GM21528 (cell line): ENCODE data around the gene IGDCC3.

Experiments used
- ATAC-seq: cut with Tn5 transposase; IDR thresholded peaks from one replicate; pipeline ENCODE4 v1.9.1; 2021; ENCODE audit warnings: mild to moderate bottlenecking, moderate library complexity; ENCODE audit not compliant: unreplicated experiment, low FRiP score

IGDCC3 gene

GRCh38 chr15:65330934-65331645 lies 46.7 kb downstream of the IGDCC3 start:
- no peak for ATAC-seq

- no peak for ATAC-seq
Observed at GRCh38 chr15:65329984-65330735, 47.6 kb downstream of the IGDCC3 start.

GRCh38 chr15:65329288-65329983 lies 48.4 kb downstream of the IGDCC3 start:
- no peak for ATAC-seq

DNA sequence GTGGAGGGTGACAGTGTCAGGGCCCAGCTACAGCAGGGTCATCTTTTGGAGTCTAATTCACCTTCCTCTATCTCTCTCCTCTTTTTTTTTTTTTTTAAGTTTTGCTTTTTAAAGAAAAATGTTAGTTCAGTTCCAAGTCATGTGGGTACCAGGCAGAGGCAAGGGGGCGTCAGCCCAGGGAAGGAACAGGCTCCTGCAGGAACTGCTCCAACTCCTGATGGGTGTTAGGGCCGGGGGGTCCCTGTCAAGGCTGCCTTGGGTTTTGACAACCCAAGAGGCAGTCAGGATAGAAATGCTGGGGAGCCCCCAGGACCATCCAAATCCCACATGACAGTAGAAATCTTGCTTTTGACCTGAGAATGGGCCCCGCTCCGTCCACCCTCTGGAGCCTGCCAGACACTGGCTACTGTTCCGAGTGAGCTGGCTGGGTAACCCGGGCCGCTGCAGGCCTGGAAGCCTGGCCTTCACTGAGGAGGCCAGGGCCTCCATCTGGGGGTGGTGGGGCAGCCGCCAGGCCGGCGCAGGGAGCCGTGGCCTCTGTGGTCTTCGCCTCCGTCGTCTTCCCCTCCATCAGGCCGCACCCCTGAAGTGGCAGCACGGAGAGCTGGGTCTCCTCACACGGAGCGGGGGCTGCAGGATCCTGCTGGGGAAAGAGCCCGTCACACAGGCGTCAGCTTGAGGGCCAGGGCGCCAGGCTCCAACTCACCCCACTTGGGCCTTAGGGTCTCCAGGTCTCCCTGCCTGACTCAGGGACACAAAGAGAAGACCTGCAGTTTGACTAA lies 49.1 kb downstream of the IGDCC3 start:
- no peak for ATAC-seq

DNA sequence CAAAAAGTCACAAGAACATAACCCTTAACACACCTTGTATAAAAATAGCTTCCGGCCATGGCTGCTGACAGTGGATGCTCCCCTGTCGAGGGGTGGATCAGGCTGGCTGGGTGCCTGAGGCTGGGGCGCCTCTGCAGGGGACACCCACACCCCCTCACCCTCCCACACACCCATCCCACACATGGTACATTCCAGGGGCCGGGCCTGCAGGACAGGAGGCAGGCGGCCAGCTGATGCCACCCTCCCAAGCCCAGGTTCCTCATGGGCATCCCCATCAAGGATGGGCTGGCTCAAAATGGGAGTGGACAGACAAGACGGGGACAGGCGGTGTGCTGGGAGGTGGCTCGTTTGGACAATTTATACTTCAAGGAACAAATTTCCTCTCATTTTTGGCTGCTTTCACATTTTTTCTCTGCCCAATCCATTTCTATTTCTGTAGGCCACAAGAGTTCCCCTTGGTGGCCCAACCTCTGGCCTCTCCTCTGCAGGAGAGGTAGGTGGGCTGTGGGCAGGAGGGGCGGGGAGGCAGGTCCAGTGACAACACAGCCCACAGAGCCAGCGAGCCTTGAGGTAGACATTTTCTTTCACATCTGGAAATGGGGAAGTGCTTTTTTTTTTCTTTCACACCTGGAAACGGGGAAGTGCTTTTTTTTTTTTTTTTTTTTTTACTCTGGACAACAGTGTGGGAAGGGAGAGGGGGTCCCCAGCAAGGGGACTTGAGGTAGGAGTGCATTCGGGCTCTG lies 50.0 kb downstream of the IGDCC3 start:
- ATAC-seq, result no peak

GRCh38 chr15:65326818-65327217 lies 51.0 kb downstream of the IGDCC3 start:
- ATAC-seq, result no peak

DNA sequence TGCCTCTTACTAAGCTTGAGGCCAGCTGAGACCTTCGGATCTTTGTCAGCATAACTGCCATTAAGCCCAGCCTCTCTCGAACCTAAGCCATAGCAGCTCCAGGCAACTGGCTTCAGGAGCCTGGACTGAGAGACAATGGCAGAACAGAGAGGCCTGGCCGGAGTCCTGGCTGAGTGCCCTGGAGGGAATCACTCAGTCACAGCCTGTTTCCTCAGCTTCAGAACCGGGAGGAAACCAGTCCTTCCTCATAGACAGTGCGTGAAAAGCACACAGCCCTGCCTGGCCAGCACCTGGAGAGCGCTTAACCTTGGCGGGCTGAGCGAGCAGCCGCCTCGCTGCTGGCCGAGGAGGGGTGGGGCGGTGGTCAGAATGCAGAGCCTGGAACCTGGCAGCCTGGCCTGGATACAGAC lies 51.7 kb downstream of the IGDCC3 start:
- ATAC-seq, result no peak

- ATAC-seq, result no peak
Observed at GRCh38 chr15:65323071-65323511, 54.7 kb downstream of the IGDCC3 start.

- ATAC-seq, result peak; percentile 60
Observed at GRCh38 chr15:65318870-65319356, 58.9 kb downstream of the IGDCC3 start.

GRCh38 chr15:65312400-65312916 lies 65.3 kb downstream of the IGDCC3 start:
- ATAC-seq, result no peak

DNA sequence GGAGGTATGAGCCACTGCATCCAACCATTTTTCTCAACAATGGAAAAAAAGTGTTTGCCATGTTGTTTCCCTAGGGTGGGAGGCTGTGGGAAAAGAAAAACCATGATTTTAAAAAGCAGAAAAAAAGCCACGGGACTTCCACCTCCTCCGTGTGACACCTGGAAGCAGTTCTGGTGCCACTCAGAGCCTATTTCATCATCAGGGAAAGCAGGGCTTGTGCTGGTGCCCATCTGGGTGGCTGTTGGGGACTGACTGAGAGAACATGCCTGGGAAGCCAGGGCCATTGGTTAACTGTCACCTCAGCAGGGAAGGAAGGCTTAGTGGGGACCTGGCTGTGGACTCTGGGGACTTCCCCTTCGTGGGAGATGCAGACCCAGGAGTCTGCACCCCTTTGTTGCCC lies 66.0 kb downstream of the IGDCC3 start:
- ATAC-seq, result no peak

DNA sequence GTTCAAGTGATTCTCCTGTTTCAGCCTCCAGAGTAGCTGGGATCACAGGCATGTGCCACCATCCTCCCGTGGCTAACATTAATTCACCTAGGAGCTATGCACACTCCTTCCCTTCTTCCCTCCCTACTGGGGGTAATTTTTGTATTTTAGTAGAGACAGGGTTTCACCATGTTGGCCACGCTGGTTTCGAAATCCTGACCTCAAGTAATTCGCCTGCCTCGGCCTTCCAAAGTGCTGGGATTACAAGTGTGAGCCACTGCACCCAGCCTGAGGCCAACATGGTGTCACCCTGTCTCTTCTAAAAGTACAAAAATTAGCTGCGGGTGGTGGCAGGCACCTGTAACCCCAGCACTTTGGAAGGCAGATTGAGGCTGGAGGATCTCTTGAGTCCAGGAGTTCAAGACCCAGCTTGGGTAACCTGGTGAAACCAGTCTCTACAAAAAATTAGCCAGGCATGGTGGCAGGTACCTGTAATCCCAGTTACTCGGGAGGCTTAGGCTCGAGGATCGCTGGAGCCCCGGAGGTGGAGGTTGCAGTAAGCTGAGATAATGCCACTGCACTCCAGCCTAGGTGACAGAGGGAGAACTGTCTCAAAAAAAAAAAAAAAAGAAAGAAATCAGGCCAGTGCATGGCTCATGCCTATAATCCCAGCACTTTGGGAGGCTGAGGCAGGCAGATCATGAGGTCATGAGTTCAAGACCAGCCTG lies 67.2 kb downstream of the IGDCC3 start:
- no peak for ATAC-seq

- no peak for ATAC-seq
Observed at GRCh38 chr15:65309882-65310418, 67.9 kb downstream of the IGDCC3 start.

DNA sequence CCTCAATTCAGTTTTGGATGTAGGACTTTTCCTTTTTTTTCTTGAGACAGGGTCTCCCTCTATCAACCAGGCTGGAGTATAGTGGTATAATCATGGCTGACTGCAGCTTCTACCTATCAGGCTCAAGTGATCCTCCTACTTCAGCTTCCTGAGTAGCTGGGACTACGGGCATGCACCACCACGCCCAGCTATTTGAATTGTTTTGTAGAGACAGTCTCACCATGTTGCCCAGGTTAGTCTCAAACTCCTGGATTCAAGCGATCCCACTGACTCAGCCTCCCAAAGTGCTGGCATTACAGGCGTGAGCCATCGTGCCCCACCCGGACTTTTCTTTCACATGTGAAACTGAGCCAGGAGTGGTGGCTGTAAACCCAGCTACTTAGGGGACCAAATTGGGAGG lies 69.8 kb downstream of the IGDCC3 start:
- ATAC-seq, result no peak

DNA sequence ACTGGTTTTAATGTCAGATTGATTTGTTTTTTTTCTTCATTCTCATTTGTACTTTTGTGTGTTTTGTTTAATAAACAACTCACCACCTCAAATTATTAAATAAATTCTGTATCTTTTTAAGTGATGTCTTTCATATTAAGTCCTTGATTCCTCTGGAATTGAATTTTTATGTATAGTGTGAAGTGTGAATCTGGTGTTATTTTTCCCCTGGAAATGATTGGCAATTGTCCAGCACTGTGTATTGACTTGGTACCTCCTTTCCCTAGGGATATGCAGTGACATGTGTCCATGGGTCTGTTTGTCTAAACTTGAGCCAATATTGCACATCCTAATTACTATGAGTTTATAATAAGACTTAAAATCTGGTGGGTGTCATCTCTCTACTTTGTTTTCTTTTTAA lies 71.3 kb downstream of the IGDCC3 start:
- no peak for ATAC-seq

GRCh38 chr15:65305776-65306175 lies 72.0 kb downstream of the IGDCC3 start:
- no peak for ATAC-seq

DNA sequence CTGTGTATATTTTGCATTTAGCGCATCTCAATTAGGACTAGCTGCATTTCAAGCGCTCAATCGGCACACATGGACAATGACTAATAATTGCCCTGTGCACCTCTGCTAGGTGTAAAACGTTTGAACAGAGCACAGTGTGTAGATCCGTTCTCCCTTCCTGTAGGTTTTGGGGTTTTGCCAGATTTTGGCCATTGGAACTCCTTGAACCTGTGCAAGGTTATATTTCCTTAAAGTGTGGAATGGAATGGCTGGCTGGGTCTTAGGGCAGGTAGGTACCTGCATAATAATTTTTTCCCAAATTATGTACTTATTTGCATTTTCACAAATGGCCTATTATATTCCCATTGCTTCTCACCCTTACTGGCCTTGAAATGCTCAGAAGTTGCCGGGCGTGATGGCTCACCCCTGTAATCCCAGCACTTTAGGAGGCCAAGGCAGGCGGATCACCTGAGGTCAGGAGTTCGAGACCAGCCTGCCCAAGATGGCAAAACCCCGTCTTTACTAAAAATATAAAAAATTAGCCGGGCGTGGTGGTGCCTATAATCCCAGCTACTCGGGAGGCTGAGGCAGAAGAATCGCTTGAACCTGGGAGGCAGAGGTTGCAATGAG lies 72.5 kb downstream of the IGDCC3 start:
- no peak for ATAC-seq
